WTC11 (cell line): ENCODE data around the gene GLS. TPM values are rescaled to one million over a fixed set of nuclear protein-coding genes. Genes with fewer than 3 reads are reported as not detected.
A peak's percentile ranks its signal among the peaks of the same experiment; 100 is the strongest.

Experiments used
- ATAC-seq: fragments of 200-7000 bp; cut with Tn5 transposase; 2 replicates; pipeline ENCODE4 v1.10.0; 2021; ENCODE audit warnings: mild to moderate bottlenecking, moderate library complexity
- CTCF ChIA-PET: fragments of 300-600 bp; sonication (Branson Sonifier 250); formaldehyde crosslinking; loops from one replicate; lab custom pipeline; 2021; ENCODE audit warnings: antibody characterized with exemption; lab: Charles Lee
- POLR2A ChIA-PET: fragments of 350-600 bp; sonication (Branson Sonifier 250); formaldehyde crosslinking; loops from one replicate; lab custom pipeline; 2021; ENCODE audit warnings: antibody characterized with exemption; lab: Charles Lee
- DNase-seq: peaks from one replicate; pipeline ENCODE4 v3.0.0; 2021; ENCODE audit warnings: low spot score
- H3K27ac Mint-ChIP-seq: 2 replicates; pipeline ENCODE4 v1.8.0; 2021; ENCODE audit warnings: mixed read lengths
- H3K27me3 Mint-ChIP-seq: 2 replicates; pipeline ENCODE4 v1.8.0; 2021; ENCODE audit warnings: low read depth, mild to moderate bottlenecking, moderate library complexity, mixed read lengths
- H3K36me3 Mint-ChIP-seq: 2 replicates; pipeline ENCODE4 v1.8.0; 2021; ENCODE audit warnings: mixed read lengths
- H3K4me1 Mint-ChIP-seq: 2 replicates; pipeline ENCODE4 v1.8.0; 2022; ENCODE audit warnings: mixed read lengths
- H3K4me3 Mint-ChIP-seq: 2 replicates; pipeline ENCODE4 v1.8.0; 2021; ENCODE audit warnings: mild to moderate bottlenecking, moderate library complexity, mixed read lengths
- H3K9me3 Mint-ChIP-seq: 2 replicates; pipeline ENCODE4 v1.8.0; 2021; ENCODE audit warnings: mixed read lengths
- AR ChIP-seq: fragments of 250-450 bp; sonication (Bioruptor Pico); IDR thresholded peaks from 2 replicates; pipeline ENCODE4 v1.9.0; 2021; ENCODE audit warnings: mild to moderate bottlenecking
- ELF4 ChIP-seq: sonication (generic); formaldehyde crosslinking; IDR thresholded peaks from 2 replicates; pipeline ENCODE4 v1.8.1; 2022; ENCODE audit warnings: low read depth, mild to moderate bottlenecking, moderate library complexity, missing genetic modification reagents
- ERG ChIP-seq: fragments of 250-450 bp; sonication (Bioruptor Pico); IDR thresholded peaks from 2 replicates; pipeline ENCODE4 v1.8.0; 2021; ENCODE audit warnings: mild to moderate bottlenecking
- ESRRA ChIP-seq: sonication (generic); formaldehyde crosslinking; IDR thresholded peaks from 2 replicates; pipeline ENCODE4 v1.8.1; 2022; ENCODE audit warnings: mild to moderate bottlenecking, missing genetic modification reagents, borderline replicate concordance
- FOXK1 ChIP-seq: sonication (generic); formaldehyde crosslinking; IDR thresholded peaks from 2 replicates; pipeline ENCODE4 v1.8.0; 2022; ENCODE audit warnings: mild to moderate bottlenecking, moderate library complexity, missing genetic modification reagents
- FOXP1 ChIP-seq: sonication (generic); formaldehyde crosslinking; IDR thresholded peaks from 2 replicates; pipeline ENCODE4 v1.8.0; 2022; ENCODE audit warnings: missing genetic modification reagents, mild to moderate bottlenecking, moderate library complexity, borderline replicate concordance
- GABPB1 ChIP-seq: sonication (generic); formaldehyde crosslinking; IDR thresholded peaks from 2 replicates; pipeline ENCODE4 v1.8.1; 2023; ENCODE audit warnings: mild to moderate bottlenecking, missing genetic modification reagents
- IRF2 ChIP-seq: sonication (generic); formaldehyde crosslinking; IDR thresholded peaks from 2 replicates; pipeline ENCODE4 v1.8.0; 2022; ENCODE audit warnings: low read depth, missing genetic modification reagents, borderline replicate concordance
- JAZF1 ChIP-seq: fragments of 250-450 bp; sonication (Bioruptor Pico); IDR thresholded peaks from 2 replicates; pipeline ENCODE4 v1.9.0; 2021; ENCODE audit warnings: moderate library complexity, mild to moderate bottlenecking, inconsistent platforms
- KAT7 ChIP-seq: sonication (generic); formaldehyde crosslinking; IDR thresholded peaks from 2 replicates; pipeline ENCODE4 v1.8.1; 2023; ENCODE audit warnings: missing genetic modification reagents, mild to moderate bottlenecking, borderline replicate concordance
- MAX ChIP-seq: sonication (generic); formaldehyde crosslinking; IDR thresholded peaks from 2 replicates; pipeline ENCODE4 v1.8.0; 2022; ENCODE audit warnings: mild to moderate bottlenecking, missing genetic modification reagents
- NFATC4 ChIP-seq: fragments of 250-450 bp; sonication (Bioruptor Pico); IDR thresholded peaks from 2 replicates; pipeline ENCODE4 v1.9.0; 2021; ENCODE audit warnings: mild to moderate bottlenecking
- NR2C2 ChIP-seq: sonication (generic); formaldehyde crosslinking; IDR thresholded peaks from 2 replicates; pipeline ENCODE4 v1.8.0; 2022; ENCODE audit warnings: mild to moderate bottlenecking, missing genetic modification reagents
- OVOL2 ChIP-seq: fragments of 250-450 bp; sonication (Bioruptor Pico); IDR thresholded peaks from 2 replicates; pipeline ENCODE4 v1.9.0; 2021; ENCODE audit warnings: mild to moderate bottlenecking, borderline replicate concordance
- SOX15 ChIP-seq: fragments of 250-450 bp; sonication (Bioruptor Pico); IDR thresholded peaks from 2 replicates; pipeline ENCODE4 v1.9.0; 2021; ENCODE audit warnings: mild to moderate bottlenecking
- SP1 ChIP-seq: sonication (generic); formaldehyde crosslinking; conservative IDR thresholded peaks from 2 replicates; pipeline ENCODE4 v1.8.1; 2022; ENCODE audit warnings: missing genetic modification reagents
- TEAD4 ChIP-seq: sonication (generic); formaldehyde crosslinking; IDR thresholded peaks from 2 replicates; pipeline ENCODE4 v1.8.0; 2022; ENCODE audit warnings: mild to moderate bottlenecking, missing genetic modification reagents
- USF2 ChIP-seq: sonication (generic); formaldehyde crosslinking; IDR thresholded peaks from 2 replicates; pipeline ENCODE4 v1.8.1; 2023; ENCODE audit warnings: mild to moderate bottlenecking, missing genetic modification reagents, moderate library complexity
- ZBTB43 ChIP-seq: sonication (generic); formaldehyde crosslinking; IDR thresholded peaks from 2 replicates; pipeline ENCODE4 v1.8.1; 2023; ENCODE audit warnings: mild to moderate bottlenecking, missing genetic modification reagents
- ZNF232 ChIP-seq: sonication (generic); formaldehyde crosslinking; IDR thresholded peaks from 2 replicates; pipeline ENCODE4 v1.8.0; 2022; ENCODE audit warnings: mild to moderate bottlenecking, missing genetic modification reagents
- ZNF671 ChIP-seq: fragments of 250-450 bp; sonication (Bioruptor Pico); IDR thresholded peaks from 2 replicates; pipeline ENCODE4 v1.8.0; 2021; ENCODE audit warnings: mild to moderate bottlenecking
- total RNA-seq: library from RNA; stranded (reverse); gene quantifications from 3 replicates; pipeline ENCODE4 v1.2.3, GENCODE V29; 2021

The GLS gene
- total RNA-seq, 1 experiment from 2014 or later = 115 TPM

GRCh38 chr2:190880378-190881083 is at the start of gene GLS (continued):
- TF ChIP-seq FOXK1 = peak; percentile 39; the same call in 1 of the 2 replicates
- no peak for TF ChIP-seq ZBTB43 (CRISPR knock-in tag)
- no peak; the same call in 1 of the 2 replicates for TF ChIP-seq KAT7 (CRISPR knock-in tag)
- TF ChIP-seq IRF2 (CRISPR knock-in tag) = no peak
- TF ChIP-seq OVOL2 = no peak
- TF ChIP-seq ZNF232 (CRISPR knock-in tag) = 0 out of 2 replicates have a peak, but pooled peaks have one; percentile 51
- TF ChIP-seq ZNF671 (CRISPR knock-in tag) = no peak
- TF ChIP-seq GABPB1 (CRISPR knock-in tag) = peak; percentile 53; the same call in 1 of the 2 replicates
- no peak for TF ChIP-seq ESRRA (CRISPR knock-in tag)
- TF ChIP-seq ERG (CRISPR knock-in tag) = no peak
- no peak for TF ChIP-seq NR2C2 (CRISPR knock-in tag)
- TF ChIP-seq AR (CRISPR knock-in tag) = no peak
- TF ChIP-seq SP1 (CRISPR knock-in tag) = peak; percentile 74

GRCh38 chr2:190831941-190832340 is 48.7 kb upstream of the GLS start:
- Mint-ChIP-seq H3K4me3 (no peak overlapping the region), H3K9me3 (0 out of 2 replicates have a peak, but pooled peaks cover 3% of the 10 kb centered on the region), H3K27me3 (no peaks in the 10 kb centered on the region), H3K4me1 (no peaks in the 10 kb centered on the region), H3K36me3 (no peaks in the 10 kb centered on the region), H3K27ac (no peak overlapping the region)
- ATAC-seq (no peak), DNase-seq (no peak)
- POLR2A ChIA-PET = no interaction called here
- TF ChIP-seq MAX = no peak
- TF ChIP-seq ELF4 (CRISPR knock-in tag) = no peak
- TF ChIP-seq NFATC4 (CRISPR knock-in tag) = no peak
- TF ChIP-seq USF2 (CRISPR knock-in tag) = no peak
- no peak for TF ChIP-seq GABPB1 (CRISPR knock-in tag)
- TF ChIP-seq SOX15 (CRISPR knock-in tag) = no peak
- no peak for TF ChIP-seq FOXP1 (CRISPR knock-in tag)
- no peak for TF ChIP-seq AR (CRISPR knock-in tag)
- TF ChIP-seq TEAD4 (CRISPR knock-in tag) = no peak
- TF ChIP-seq JAZF1 (CRISPR knock-in tag) = no peak
- CTCF ChIA-PET = no interaction called here
